ENCODE measurements around the gene TAGLN3.

DNA sequence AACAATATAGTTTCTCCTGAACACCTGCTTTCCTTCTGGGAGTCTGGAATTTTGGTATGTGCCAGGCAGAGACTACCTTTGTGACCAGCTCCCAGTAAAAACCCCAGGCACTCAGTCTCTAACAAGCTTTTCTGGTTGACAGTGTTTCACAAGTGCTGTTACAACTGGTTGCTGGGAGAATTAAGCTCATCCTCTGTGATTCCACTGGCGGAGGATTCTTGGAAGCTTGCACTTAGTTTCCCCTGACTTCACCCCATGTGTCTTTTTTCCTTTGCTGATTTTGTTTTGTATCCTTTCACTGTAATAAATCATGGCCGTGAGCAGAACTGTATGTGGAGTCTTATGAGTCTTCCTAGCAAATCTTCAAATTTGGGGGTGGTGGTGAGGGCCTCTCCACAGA is 5.7 kb upstream of the TAGLN3 start:
- TF ChIP-seq, protein P1, sequence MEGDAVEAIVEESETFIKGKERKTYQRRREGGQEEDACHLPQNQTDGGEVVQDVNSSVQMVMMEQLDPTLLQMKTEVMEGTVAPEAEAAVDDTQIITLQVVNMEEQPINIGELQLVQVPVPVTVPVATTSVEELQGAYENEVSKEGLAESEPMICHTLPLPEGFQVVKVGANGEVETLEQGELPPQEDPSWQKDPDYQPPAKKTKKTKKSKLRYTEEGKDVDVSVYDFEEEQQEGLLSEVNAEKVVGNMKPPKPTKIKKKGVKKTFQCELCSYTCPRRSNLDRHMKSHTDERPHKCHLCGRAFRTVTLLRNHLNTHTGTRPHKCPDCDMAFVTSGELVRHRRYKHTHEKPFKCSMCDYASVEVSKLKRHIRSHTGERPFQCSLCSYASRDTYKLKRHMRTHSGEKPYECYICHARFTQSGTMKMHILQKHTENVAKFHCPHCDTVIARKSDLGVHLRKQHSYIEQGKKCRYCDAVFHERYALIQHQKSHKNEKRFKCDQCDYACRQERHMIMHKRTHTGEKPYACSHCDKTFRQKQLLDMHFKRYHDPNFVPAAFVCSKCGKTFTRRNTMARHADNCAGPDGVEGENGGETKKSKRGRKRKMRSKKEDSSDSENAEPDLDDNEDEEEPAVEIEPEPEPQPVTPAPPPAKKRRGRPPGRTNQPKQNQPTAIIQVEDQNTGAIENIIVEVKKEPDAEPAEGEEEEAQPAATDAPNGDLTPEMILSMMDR (IDR thresholded peaks at IDR 0.05) = no peak
- TF ChIP-seq POLR2A (IDR thresholded peaks at IDR 0.05) = no peak
